Posterior cingulate gyrus (tissue), 11 donors: Measurements from ENCODE around the gene PALM.
A peak's percentile ranks its signal among the peaks of the same experiment; 100 is the strongest.

Experiments
- DNase-seq, 10 donors: peaks; one replicate each; pipeline versions ENCODE4 v3.0.0 to v3.0.0-alpha.2; 2020 to 2021; ENCODE audit warnings: mixed read lengths in 3 of 10
- intact Hi-C: fragments of 100-400 bp; cut with DNase I; formaldehyde crosslinking; loops from one replicate; pipeline ENCODE4 v1.15.1; 2023

PALM gene

DNA sequence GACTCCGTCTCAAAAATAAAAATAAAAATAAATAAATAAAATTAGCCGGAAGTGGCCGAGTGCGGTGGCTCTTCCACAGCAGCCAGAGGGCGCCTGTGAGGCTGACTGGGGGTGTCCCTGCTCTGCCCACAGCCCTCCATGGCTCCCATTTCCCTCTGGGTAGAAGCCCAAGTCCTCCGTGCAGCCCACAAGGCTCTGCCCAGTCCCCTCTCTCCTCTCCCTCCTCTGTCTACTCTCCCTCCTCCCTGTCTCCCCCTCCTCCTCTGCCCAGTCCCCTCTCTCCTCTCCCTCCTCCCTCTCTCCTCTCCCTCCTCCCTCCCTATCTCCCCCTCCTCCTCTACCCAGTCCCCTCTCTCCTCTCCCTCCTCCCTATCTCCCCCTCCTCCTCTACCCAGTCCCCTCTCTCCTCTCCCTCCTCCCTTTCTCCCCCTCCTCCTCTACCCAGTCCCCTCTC, 62.6 kb downstream of the PALM start:
- intact Hi-C loops: loop anchor here (5.0 kb wide), 1 partner anchor 146 kb away; the partner anchor contains the start of gene KISS1R
- DNase-seq: no peak

DNA sequence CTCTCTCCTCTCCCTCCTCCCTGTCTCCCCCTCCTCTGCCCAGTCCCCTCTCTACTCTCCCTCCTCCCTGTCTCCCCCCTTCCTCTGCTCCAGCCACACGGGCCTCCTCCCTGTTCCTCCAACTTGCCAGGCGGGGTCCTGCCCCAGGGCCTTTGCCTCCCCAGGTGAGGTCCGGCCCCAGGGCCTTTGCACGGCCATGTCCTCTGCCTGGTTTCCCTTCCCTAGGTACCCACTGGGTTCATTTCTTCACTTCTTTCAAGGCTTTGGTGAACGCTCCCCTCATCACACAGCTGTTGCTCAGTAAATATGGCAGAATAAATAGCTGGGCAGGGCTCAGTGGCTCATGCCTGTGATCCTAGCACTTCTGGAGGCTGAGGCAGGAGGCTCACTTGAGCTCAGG, 63.3 kb downstream of the PALM start:
- intact Hi-C loops: loop anchor here (5.0 kb wide), 1 partner anchor 145 kb away; the partner anchor contains the start of gene KISS1R
- DNase-seq: no peak

DNA sequence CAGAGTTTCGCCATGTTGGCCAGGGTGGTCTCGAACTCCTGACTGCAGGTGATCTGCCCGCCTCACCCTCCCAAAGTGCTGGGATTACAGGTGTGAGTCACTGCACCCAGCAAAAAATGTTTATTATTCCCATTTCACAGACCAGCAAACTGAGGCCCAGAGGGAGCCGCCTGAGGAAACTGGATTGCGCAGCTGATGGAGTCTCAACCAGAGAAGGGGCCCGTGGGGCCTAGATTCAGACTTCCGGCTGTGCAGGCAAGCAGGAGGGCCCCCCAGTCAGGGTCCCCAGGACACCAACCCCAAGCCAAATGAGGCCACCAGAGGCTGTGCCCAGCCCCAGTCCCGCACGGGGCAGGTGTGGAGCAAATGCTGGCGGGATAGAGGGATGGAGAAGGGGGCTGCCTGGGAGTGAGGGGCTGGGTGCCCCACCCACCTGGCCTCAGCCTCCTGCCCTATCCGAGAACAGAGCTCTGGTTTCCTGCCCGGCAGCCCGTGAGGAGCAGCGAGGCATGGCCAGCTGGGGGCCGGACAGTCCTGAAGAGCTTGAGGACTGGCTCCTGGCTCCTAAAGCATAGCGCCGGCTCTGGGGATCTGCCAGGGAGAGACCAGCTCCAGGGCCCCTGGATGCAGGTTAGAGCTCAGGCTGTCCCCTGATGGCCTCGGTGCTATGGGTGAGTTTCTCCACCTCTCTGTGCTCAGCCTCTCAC, 64.1 kb downstream of the PALM start:
- DNase-seq: no peak
- intact Hi-C loops: loop anchor here (5.0 kb wide), 1 partner anchor 144 kb away; the partner anchor contains the start of gene KISS1R

DNA sequence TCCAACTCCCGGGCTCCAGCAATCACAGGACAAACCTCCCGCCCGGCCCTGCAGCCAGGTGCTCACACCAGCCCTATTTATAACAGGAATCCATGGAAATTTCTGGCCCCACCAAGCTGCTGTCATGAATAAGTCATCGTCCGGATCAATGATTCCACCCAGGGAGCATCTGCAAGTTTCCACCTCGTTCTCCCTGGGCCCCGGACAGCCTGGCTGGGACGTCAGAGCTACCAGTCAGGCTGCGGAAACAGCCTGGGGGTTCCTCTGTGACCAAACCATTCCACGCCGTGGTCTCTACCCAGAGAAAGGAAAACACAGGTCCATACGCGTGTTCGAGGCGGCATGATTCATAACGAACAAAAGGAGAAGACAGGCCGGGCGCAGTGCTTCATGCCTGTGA, 67.8 kb downstream of the PALM start:
- DNase-seq: no peak
- intact Hi-C loops: no loop called here

DNA sequence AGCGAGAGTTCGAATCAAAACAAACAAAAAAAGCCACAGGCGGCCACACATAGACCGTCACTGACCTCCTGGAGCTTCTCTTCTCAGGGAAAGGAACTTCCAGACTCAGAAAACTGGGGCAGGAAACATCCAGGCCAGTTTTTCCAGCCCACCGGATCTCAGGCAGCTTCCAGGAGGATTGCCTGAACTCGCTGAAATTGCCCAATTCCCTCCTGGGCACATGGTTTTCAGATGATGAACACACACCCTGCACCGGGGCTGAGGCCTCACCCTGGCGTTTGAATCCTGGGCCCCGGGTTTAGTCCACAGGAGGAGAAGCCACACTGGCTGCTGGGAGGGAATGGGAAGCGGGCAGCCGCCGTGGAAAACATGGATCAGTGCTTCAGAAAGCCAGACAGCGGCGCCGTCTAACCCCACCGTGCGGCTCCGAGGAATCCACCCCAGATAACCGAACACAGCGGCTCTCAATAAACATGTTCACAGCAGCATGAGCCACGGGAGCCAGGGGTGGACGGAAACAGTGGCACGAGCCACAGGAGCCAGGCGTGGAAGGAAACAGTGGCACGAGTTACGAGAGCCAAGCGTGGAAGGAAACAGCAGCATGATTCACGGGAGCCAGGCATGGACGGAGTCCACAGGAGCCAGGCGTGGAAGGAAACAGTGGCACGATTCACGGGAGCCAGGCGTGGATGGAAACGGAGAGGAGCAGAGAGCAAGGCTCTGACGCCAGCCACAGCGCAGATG, 70.3 kb downstream of the PALM start:
- peak in 1 of 10 donors; percentile 35 for DNase-seq
- intact Hi-C loops: no loop called here

- intact Hi-C loops: no loop called here
- DNase-seq: no peak
Measured at GRCh38 chr19:780935-781334, 72.2 kb downstream of the PALM start.

DNA sequence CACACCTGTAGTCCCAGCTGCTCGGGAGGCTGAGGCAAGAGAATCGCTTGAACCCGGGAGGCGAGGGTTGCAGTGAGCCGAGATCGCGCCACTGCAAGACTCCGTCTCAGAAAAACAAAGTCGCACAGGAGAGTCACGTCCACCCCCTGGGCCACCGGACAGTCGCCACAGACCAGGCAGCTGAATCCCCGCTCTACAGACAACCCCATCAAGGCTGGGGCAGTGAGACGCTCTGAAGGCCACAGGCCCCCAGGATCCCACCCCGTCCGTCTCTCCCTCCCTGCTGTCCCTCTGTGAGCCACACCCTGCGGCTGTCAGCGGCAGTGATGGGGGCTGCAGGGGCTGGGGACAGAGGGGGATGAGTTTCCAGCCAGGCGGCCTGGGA, 73.1 kb downstream of the PALM start:
- intact Hi-C loops: no loop called here
- no peak for DNase-seq

- intact Hi-C loops: no loop called here
- DNase-seq: no peak
Measured at GRCh38 chr19:782185-782877, 73.6 kb downstream of the PALM start.

DNA sequence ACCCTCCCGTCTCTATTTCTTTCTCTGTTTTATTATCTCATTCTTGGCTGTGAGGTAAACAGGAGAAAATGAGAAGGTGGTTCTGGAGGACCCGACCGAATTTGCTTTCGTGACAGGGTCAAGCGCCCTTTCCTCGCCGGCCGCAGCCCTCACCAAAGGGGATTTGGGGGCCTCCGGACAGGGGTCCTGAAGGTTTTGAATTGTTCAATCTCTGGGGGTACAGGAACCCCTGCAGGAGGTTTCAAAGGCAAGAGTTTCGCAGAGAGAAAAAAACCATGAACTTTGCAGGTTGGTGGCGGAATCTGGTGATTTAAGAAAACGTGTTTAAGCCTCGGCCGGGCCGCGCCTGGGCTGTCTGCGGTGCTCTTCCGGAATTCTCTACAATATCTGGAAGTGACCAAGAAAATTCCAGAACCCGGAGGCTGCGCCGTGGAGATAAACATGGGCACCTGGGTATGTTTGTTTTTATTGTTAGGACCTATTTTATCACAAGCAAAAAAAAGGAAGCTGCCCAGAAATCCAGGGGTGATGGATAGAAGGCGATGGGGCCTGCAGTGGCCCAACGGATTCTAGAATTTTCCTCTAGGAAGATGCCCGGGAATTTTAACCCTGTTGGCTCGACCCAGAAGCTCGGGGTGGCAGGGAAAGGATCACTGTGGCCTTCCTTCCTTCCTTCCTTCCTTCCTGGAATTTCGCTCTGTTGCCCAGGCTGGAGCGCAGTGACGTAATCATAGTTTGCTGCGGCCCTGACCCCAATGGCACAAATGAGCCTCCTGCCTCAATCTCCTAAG, 74.3 kb downstream of the PALM start:
- no peak for DNase-seq
- intact Hi-C loops: no loop called here

- intact Hi-C loops: no loop called here
- DNase-seq: no peak
Measured at GRCh38 chr19:784541-784940, 75.8 kb downstream of the PALM start.

- intact Hi-C loops: no loop called here
- DNase-seq: no peak
Measured at GRCh38 chr19:787536-787935, 78.8 kb downstream of the PALM start.

GRCh38 chr19:788686-788982, 79.9 kb downstream of the PALM start:
- DNase-seq: no peak
- intact Hi-C loops: no loop called here

DNA sequence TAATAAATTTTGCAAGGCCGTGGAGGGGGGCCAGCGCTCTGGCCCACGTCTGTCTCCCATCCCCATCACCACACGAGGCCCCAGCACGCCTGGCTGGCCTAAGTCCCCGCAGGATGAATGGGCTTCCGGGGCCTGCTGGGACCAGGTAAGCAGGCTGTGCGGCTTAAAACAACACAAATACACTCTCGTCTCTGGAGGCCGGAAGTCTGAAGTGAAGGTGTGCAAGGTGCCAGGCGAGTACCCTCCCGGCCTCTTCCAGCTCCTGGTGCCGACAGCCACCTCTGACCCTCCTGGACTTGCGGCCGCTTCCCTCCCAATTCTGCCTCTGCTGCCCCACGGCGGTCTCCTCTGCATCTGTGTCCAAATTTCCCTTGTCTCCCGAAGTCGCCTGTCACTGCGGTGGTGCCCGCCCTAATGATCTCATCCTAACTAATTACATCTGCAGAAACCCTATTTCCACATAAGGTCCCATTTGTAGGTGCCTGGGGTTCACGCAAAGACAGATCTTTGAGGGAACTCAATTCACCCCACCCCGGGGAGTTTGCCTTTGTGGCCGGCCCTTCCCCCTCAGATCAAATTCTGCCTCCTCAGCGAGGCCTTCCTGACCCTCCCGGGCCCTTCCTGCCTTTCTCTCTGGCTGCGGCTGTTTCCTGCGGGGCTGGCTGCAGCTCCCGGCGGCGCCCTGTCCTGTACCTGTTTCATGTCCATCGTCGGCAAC, 80.4 kb downstream of the PALM start:
- DNase-seq: no peak
- intact Hi-C loops: no loop called here

- no peak for DNase-seq
- intact Hi-C loops: loop anchor here (10.0 kb wide), 1 partner anchor 125 kb away; the partner anchor contains the start of gene RNF126
Measured at GRCh38 chr19:789701-790060, 80.9 kb downstream of the PALM start.

DNA sequence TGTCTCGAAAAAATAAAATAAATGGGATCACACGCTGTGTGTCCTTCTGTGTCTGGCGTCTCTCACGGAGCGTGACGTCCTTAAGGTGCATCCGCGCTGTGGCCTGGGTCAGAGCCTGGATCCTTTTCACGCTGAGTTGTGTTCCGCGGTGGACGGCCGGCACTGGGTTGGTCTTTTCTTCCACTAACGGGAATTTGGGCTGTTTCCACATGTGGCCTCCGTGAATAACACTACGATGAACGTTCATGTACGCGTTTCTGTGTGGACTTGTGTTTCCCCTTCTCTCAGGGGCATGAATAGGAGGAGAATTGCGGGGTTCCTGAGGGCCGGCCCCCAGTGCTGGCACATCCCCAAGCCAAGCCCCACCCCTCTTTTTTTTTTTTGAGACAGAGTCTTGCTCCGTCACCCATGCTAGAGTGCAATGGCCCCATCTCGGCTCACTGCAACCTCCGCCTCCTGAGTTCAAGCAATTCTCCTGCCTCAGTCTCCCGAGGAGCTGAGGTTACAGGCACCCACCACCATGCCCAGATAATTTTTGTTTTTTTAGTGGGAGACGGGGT, 82.4 kb downstream of the PALM start:
- intact Hi-C loops: loop anchor here (10.0 kb wide), 1 partner anchor 126 kb away; the partner anchor contains the start of gene RNF126
- DNase-seq: no peak

- DNase-seq: no peak
- intact Hi-C loops: loop anchor here (10.0 kb wide), 1 partner anchor 127 kb away; the partner anchor contains the start of gene RNF126
Measured at GRCh38 chr19:791567-792305, 83.0 kb downstream of the PALM start.

GRCh38 chr19:792306-792885, 83.7 kb downstream of the PALM start:
- intact Hi-C loops: loop anchor here (10.0 kb wide), 1 partner anchor 128 kb away; the partner anchor contains the start of gene RNF126
- DNase-seq: no peak

DNA sequence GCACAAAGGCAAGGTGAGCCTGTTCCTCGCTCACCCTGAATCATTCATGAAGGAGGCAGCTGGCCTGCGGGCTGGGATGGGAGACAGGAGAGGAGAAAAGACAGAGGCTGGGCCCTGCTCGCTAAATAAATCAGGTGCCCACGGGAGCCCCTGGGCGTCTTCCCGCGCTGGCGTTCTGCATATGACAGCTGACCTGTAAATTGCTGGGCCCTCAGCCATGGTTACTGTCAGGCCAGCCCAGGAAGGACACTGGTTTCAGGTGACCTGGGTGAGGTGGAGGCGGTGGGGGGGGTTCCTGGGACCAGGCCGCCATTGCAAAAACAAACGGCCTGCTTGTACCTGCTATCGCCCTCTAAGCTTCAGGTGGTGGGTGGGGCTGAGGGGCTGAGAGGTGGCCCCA, 85.1 kb downstream of the PALM start:
- intact Hi-C loops: loop anchor here (10.0 kb wide), 1 partner anchor 129 kb away; the partner anchor contains the start of gene RNF126

More for the DNA sequence above, 85.1 kb downstream of the PALM start:
- DNase-seq: no peak
